ENCODE measurements around the gene ITGB4. TPM values are rescaled to one million over a fixed set of nuclear protein-coding genes. Genes with fewer than 3 reads are reported as not detected.

Gene ITGB4
- total RNA-seq, 2 donors from 2014 or later: 3.4 to 5.1 TPM

DNA sequence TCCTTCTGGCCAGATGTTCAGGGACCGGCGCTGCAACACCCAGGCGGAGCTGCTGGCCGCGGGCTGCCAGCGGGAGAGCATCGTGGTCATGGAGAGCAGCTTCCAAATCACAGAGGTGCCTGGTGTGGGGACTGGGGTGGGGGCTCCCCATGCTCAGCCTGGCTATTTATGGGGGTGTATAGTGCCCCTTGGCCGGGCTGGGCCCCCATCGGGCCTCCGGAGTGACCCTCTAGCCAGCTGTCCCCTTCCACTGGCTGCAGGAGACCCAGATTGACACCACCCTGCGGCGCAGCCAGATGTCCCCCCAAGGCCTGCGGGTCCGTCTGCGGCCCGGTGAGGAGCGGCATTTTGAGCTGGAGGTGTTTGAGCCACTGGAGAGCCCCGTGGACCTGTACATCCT, 6.1 kb downstream of the ITGB4 start:
- no peaks in the 10 kb centered on the region for H3K4me1 Mint-ChIP-seq
- no peaks in the 10 kb centered on the region for H3K4me1 ChIP-seq (ENCODE audit: control insufficient read depth, insufficient read depth, low read length)
- peaks cover 5% of the 10 kb centered on the region for H3K27me3 Mint-ChIP-seq (ENCODE audit: insufficient read depth)
- H3K36me3 Mint-ChIP-seq (ENCODE audit: low read depth): no peaks in the 10 kb centered on the region
- H3K9me3 Mint-ChIP-seq: no peaks in the 10 kb centered on the region
- DNase-seq: no peak
- H3K4me3 ChIP-seq (ENCODE audit: low read length): no peak overlapping the region
- 95 to 96% methylated on average over 8 to 18 of the region's 18 CpGs for WGBS, 2 experiments (ENCODE audit: insufficient coverage in 1 of 2, insufficient read length in 1 of 2)
- H3K36me3 ChIP-seq (ENCODE audit: control insufficient read depth, insufficient read depth, low read length): no peaks in the 10 kb centered on the region
- H3K27ac ChIP-seq (ENCODE audit: low read depth, low read length): no peak overlapping the region
- no peak overlapping the region for H3K9ac ChIP-seq (ENCODE audit: extremely low read depth, low read length, poor library complexity, severe bottlenecking)
- H3K27me3 ChIP-seq (ENCODE audit: control insufficient read depth, insufficient read depth, low read length, poor library complexity, severe bottlenecking): peaks cover 2% of the 10 kb centered on the region
- no peaks in the 10 kb centered on the region for H3K9me3 ChIP-seq (ENCODE audit: control insufficient read depth, low read length)
- H3K4me3 Mint-ChIP-seq: no peak overlapping the region
- TF ChIP-seq CTCF (conservative IDR thresholded peaks at IDR 0.05): no peak
- H3K27ac Mint-ChIP-seq: no peak overlapping the region

DNA sequence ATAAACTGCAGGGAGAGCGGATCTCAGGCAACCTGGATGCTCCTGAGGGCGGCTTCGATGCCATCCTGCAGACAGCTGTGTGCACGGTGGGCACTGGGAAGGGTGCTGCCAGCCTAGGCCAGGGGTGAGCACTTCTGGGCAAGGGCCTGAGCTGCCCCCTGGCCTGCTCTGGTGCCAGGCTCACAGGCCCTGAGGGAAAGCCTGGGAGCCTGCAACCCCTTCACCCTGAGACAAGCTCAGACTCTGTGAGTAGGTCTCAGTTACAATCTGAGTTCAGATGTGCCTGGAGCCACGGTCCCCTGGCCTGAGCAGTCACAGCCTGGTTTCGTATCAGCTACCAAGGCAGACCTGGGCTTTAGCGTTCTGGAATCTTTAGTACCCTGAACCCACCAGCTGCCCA, 8.1 kb downstream of the ITGB4 start:
- no peaks in the 10 kb centered on the region for H3K36me3 ChIP-seq (ENCODE audit: control insufficient read depth, insufficient read depth, low read length)
- Mint-ChIP-seq H3K27ac (no peak overlapping the region), H3K4me1 (no peaks in the 10 kb centered on the region), H3K27me3 (ENCODE audit: insufficient read depth) (no peaks in the 10 kb centered on the region), H3K4me3 (no peak overlapping the region), H3K9me3 (no peaks in the 10 kb centered on the region), H3K36me3 (ENCODE audit: low read depth) (no peaks in the 10 kb centered on the region)
- no peaks in the 10 kb centered on the region for H3K4me1 ChIP-seq (ENCODE audit: control insufficient read depth, insufficient read depth, low read length)
- no peak for TF ChIP-seq CTCF (conservative IDR thresholded peaks at IDR 0.05)
- H3K9me3 ChIP-seq (ENCODE audit: control insufficient read depth, low read length): no peaks in the 10 kb centered on the region
- H3K27me3 ChIP-seq (ENCODE audit: control insufficient read depth, insufficient read depth, low read length, poor library complexity, severe bottlenecking): no peaks in the 10 kb centered on the region
- no peak overlapping the region for H3K4me3 ChIP-seq (ENCODE audit: low read length)
- H3K27ac ChIP-seq (ENCODE audit: low read depth, low read length): no peak overlapping the region
- WGBS, 2 experiments (ENCODE audit: insufficient coverage in 1 of 2, insufficient read length in 1 of 2): 92 to 94% methylated on average over 7 of the region's 7 CpGs
- DNase-seq: no peak
- no peak overlapping the region for H3K9ac ChIP-seq (ENCODE audit: extremely low read depth, low read length, poor library complexity, severe bottlenecking)

- Mint-ChIP-seq H3K27me3 (ENCODE audit: insufficient read depth) (no peaks in the 10 kb centered on the region), H3K27ac (no peak overlapping the region), H3K4me1 (no peaks in the 10 kb centered on the region), H3K9me3 (no peaks in the 10 kb centered on the region), H3K4me3 (no peak overlapping the region), H3K36me3 (ENCODE audit: low read depth) (no peaks in the 10 kb centered on the region)
- Histone ChIP-seq H3K4me1 (ENCODE audit: control insufficient read depth, insufficient read depth, low read length) (no peaks in the 10 kb centered on the region), H3K4me3 (ENCODE audit: low read length) (no peak overlapping the region), H3K9me3 (ENCODE audit: control insufficient read depth, low read length) (no peaks in the 10 kb centered on the region), H3K27ac (ENCODE audit: low read depth, low read length) (no peak overlapping the region), H3K36me3 (ENCODE audit: control insufficient read depth, insufficient read depth, low read length) (no peaks in the 10 kb centered on the region), H3K9ac (ENCODE audit: extremely low read depth, low read length, poor library complexity, severe bottlenecking) (no peak overlapping the region), H3K27me3 (ENCODE audit: control insufficient read depth, insufficient read depth, low read length, poor library complexity, severe bottlenecking) (no peaks in the 10 kb centered on the region)
- 91 to 92% methylated on average over 15 to 24 of the region's 24 CpGs for WGBS, 2 experiments (ENCODE audit: insufficient coverage in 1 of 2, insufficient read length in 1 of 2)
- no peak for TF ChIP-seq CTCF (conservative IDR thresholded peaks at IDR 0.05)
- no peak for DNase-seq
Measured at GRCh38 chr17:75730065-75730464, 8.8 kb downstream of the ITGB4 start.
